DOHH2 (cell line): Measurements from ENCODE around the gene SNRNP48.

Source experiments
- H3F3A ChIP-seq: fragments of 200-600 bp; sonication (generic), shearing (Covaris generic); 2 replicates; pipeline ENCODE4 v1.6.0; 2016; ENCODE audit warnings: antibody characterized with exemption, mild to moderate bottlenecking; ENCODE audit not compliant: control insufficient read depth, insufficient read depth
- H3K27ac ChIP-seq: fragments of 200-600 bp; sonication (generic); 2 replicates; pipeline ENCODE4 v1.5.1; 2014; ENCODE audit warnings: low read depth, mild to moderate bottlenecking, low read length, moderate library complexity
- H3K27me3 ChIP-seq: fragments of 200-600 bp; sonication (generic); 2 replicates; pipeline ENCODE4 v1.6.1; 2014; ENCODE audit warnings: mild to moderate bottlenecking, low read length, mixed read lengths; ENCODE audit not compliant: control insufficient read depth
- H3K36me3 ChIP-seq: fragments of 200-600 bp; sonication (generic); 2 replicates; pipeline ENCODE4 v1.6.1; 2014; ENCODE audit warnings: mild to moderate bottlenecking, low read length, moderate library complexity, mixed read lengths; ENCODE audit not compliant: control insufficient read depth
- H3K4me1 ChIP-seq: fragments of 200-600 bp; sonication (generic); 2 replicates; pipeline ENCODE4 v1.6.1; 2014; ENCODE audit warnings: mild to moderate bottlenecking, low read length, mixed read lengths; ENCODE audit not compliant: control insufficient read depth
- H3K4me2 ChIP-seq: fragments of 200-600 bp; sonication (generic); 2 replicates; pipeline ENCODE4 v1.6.0; 2014; ENCODE audit warnings: mild to moderate bottlenecking, low read length, moderate library complexity
- H3K4me3 ChIP-seq: fragments of 200-600 bp; sonication (generic); 2 replicates; pipeline ENCODE4 v1.5.1; 2014; ENCODE audit warnings: mild to moderate bottlenecking, low read length, mixed read lengths
- H3K79me2 ChIP-seq: fragments of 200-600 bp; sonication (generic); 2 replicates; pipeline ENCODE4 v1.6.1; 2014; ENCODE audit warnings: mild to moderate bottlenecking, low read length, mixed read lengths; ENCODE audit not compliant: control insufficient read depth
- H3K9me2 ChIP-seq: fragments of 200-600 bp; sonication (generic); replicated peaks from 2 replicates; pipeline ENCODE4 v1.6.1; 2014; ENCODE audit warnings: mild to moderate bottlenecking, low read length, mixed read lengths; ENCODE audit not compliant: control insufficient read depth
- H3K9me3 ChIP-seq: fragments of 200-600 bp; sonication (generic); 2 replicates; pipeline ENCODE4 v1.6.1; 2014; ENCODE audit warnings: antibody characterized with exemption, low read length, mixed read lengths; ENCODE audit not compliant: control insufficient read depth, insufficient read depth
- H4K20me1 ChIP-seq: fragments of 200-600 bp; sonication (generic); 2 replicates; pipeline ENCODE4 v1.6.0; 2014; ENCODE audit warnings: low read depth, mild to moderate bottlenecking, antibody characterized with exemption, low read length, moderate library complexity; ENCODE audit not compliant: control insufficient read depth, insufficient read depth
- EZH2phosphoT487 ChIP-seq: fragments of 200-600 bp; sonication (generic); IDR thresholded peaks from 2 replicates; pipeline ENCODE4 v1.6.1; 2017; ENCODE audit warnings: borderline replicate concordance, mild to moderate bottlenecking, antibody characterized with exemption, low read length, moderate library complexity, mixed read lengths
- TF ChIP-seq, protein P1 (sequence below): fragments of 200-600 bp; sonication (generic); IDR thresholded peaks from one replicate; pipeline ENCODE4 v1.5.1; 2014; ENCODE audit warnings: antibody characterized with exemption, mild to moderate bottlenecking, low read depth, low read length; ENCODE audit not compliant: poor library complexity, severe bottlenecking

Gene SNRNP48

DNA sequence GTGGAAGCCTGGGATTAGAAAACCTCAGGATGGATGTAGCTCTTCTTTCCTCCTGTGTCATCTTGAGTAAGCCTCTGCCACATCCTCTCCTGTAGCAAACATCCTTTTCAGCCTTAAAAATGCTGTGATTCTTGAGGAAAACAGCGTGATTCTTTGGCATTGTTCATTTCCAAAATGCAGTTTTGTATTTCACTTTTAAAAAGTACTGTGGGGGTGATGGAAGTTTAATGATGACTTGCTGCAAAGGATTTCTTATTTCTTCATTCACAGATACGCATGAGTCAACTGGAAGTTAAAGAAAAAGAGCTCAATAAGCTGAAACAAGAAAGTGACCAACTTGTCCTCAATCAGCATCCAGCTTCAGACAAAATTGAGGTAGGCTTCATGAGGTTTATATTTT is 23.9 kb upstream of the SNRNP48 start:
- TF ChIP-seq EZH2phosphoT487, result no peak
- TF ChIP-seq, protein P1, sequence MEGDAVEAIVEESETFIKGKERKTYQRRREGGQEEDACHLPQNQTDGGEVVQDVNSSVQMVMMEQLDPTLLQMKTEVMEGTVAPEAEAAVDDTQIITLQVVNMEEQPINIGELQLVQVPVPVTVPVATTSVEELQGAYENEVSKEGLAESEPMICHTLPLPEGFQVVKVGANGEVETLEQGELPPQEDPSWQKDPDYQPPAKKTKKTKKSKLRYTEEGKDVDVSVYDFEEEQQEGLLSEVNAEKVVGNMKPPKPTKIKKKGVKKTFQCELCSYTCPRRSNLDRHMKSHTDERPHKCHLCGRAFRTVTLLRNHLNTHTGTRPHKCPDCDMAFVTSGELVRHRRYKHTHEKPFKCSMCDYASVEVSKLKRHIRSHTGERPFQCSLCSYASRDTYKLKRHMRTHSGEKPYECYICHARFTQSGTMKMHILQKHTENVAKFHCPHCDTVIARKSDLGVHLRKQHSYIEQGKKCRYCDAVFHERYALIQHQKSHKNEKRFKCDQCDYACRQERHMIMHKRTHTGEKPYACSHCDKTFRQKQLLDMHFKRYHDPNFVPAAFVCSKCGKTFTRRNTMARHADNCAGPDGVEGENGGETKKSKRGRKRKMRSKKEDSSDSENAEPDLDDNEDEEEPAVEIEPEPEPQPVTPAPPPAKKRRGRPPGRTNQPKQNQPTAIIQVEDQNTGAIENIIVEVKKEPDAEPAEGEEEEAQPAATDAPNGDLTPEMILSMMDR, result no peak
- peaks cover 21% of the 10 kb centered on the region for H3K27me3 ChIP-seq
- no peak overlapping the region for H3K27ac ChIP-seq
- no peaks in the 10 kb centered on the region for H3K9me2 ChIP-seq
- no peaks in the 10 kb centered on the region for H3F3A ChIP-seq
- H3K4me3 ChIP-seq, result no peak overlapping the region
- H4K20me1 ChIP-seq, result no peaks in the 10 kb centered on the region
- H3K4me1 ChIP-seq, result no peaks in the 10 kb centered on the region
- no peak overlapping the region for H3K4me2 ChIP-seq
- H3K79me2 ChIP-seq, result no peaks in the 10 kb centered on the region
- H3K36me3 ChIP-seq, result no peaks in the 10 kb centered on the region
- H3K9me3 ChIP-seq, result no peaks in the 10 kb centered on the region

DNA sequence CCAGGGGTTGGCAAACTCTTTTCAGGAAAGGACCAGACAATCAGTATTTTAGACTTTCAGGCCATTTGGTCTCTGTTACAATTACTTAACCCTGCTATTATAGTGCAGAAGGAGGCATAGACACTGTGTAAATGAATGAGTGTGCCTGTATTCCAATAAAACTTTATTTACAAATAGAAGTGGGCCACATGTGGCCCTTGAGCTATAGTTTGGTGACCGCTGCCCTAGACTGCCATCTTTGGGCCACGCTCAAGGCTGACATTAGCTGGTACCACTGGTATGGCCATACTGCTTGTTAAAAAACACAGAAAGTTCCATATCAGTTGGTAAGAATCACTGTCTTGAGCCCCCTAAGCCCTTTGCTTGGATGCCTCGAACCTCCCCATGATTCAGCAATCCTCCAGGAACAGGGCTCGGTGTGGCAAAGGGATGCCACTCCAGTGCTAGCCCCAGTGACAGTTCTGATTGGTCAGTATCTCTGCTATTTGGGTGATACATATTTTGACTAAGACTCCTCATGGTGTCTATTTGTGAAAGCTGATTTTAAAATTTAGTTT is 23.3 kb upstream of the SNRNP48 start:
- H3K4me1 ChIP-seq, result no peaks in the 10 kb centered on the region

DNA sequence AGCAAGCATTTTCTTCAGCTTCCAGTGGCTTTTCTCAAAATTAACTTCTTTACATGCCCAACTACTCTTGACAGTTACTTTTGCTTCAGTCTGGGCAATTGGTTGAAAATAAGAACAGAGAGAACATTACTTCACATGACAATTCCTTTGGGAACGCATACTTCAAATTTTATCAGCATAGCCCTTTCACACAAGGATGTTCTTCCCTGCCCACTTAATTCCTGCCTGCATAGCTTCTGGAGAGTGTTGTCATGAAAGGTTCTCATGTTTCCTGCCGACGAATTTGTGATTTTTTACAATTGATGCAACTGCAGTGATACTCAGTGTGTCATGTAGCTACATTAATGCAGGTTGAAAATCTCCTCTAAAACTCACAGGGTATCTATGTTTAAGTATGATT is 22.0 kb upstream of the SNRNP48 start:
- Histone ChIP-seq H3K4me2 (no peak overlapping the region), H3K27me3 (peaks cover 31% of the 10 kb centered on the region), H3K9me2 (no peaks in the 10 kb centered on the region), H3K4me3 (no peak overlapping the region), H3K4me1 (no peaks in the 10 kb centered on the region), H3K36me3 (no peaks in the 10 kb centered on the region), H3K79me2 (no peaks in the 10 kb centered on the region), H3F3A (no peaks in the 10 kb centered on the region), H4K20me1 (no peaks in the 10 kb centered on the region), H3K9me3 (no peaks in the 10 kb centered on the region), H3K27ac (no peak overlapping the region)
- TF ChIP-seq EZH2phosphoT487, result no peak
- TF ChIP-seq, protein P1, result no peak

More for the DNA sequence above, 23.3 kb upstream of the SNRNP48 start:
- no peak overlapping the region for H3K4me2 ChIP-seq
- no peaks in the 10 kb centered on the region for H3K79me2 ChIP-seq
- H3F3A ChIP-seq, result no peaks in the 10 kb centered on the region
- no peak overlapping the region for H3K4me3 ChIP-seq
- no peaks in the 10 kb centered on the region for H3K9me2 ChIP-seq
- H3K9me3 ChIP-seq, result no peaks in the 10 kb centered on the region
- no peaks in the 10 kb centered on the region for H3K36me3 ChIP-seq
- peaks cover 26% of the 10 kb centered on the region for H3K27me3 ChIP-seq
- no peaks in the 10 kb centered on the region for H4K20me1 ChIP-seq
- H3K27ac ChIP-seq, result no peak overlapping the region
- TF ChIP-seq, protein P1, result no peak
